Ureter (tissue), 1 donor: ENCODE measurements around the gene GLT6D1. TPM values are rescaled to one million over a fixed set of nuclear protein-coding genes. Genes with fewer than 3 reads are reported as not detected.

Experiments
- DNase-seq: peaks from one replicate; pipeline ENCODE4 v3.0.0-alpha.2; 2020; ENCODE audit warnings: low spot score
- total RNA-seq: library from RNA; stranded (reverse); gene quantifications from one replicate; pipeline ENCODE4 v1.2.4, GENCODE V29; 2023
- donor health status: DM: yes; HTN: yes; CAD: no.

Gene GLT6D1
- total RNA-seq, 1 donor from 2014 or later: not detected

- DNase-seq: no peak
Observed at GRCh38 chr9:135584934-135585333, 54.4 kb downstream of the GLT6D1 start.

- DNase-seq: no peak
Observed at GRCh38 chr9:135584371-135584770, 55.0 kb downstream of the GLT6D1 start.

DNA sequence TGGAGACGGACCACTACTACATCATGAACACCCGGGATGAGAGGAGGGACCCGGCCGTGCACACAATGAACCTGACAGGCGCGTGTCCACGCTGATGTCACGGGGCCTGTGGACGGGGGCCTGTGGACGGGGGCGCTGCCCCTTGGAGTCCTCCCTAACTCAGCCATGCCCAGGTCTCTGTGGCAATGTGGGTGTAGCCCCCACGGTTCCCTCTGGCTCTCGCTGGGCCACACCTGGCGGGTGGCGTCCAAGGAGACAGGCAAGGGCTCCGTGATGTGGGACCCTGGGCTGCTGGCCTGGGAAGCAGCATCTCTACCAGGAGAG lies 55.7 kb downstream of the GLT6D1 start:
- no peak for DNase-seq

GRCh38 chr9:135582966-135583687 lies 56.2 kb downstream of the GLT6D1 start:
- DNase-seq: no peak

DNA sequence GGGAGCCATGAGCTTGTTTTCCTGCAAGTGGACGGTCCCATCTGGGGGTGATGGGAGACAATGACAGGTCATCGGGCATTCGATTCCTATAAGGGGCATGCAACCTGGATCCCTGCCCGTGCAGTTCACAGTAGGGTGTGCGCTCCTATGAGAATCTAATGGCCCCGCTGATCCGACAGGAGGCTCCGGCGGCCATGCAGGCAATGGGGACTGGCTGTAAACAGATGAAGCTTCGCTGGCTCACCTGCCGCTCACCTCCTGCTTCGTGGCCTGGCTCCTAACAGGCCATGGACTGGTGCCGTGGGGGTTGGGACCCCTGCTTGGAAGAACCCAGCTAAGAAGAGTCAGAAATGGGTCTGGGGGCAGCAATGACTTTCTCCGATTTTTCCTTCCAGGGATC lies 56.8 kb downstream of the GLT6D1 start:
- DNase-seq: no peak

DNA sequence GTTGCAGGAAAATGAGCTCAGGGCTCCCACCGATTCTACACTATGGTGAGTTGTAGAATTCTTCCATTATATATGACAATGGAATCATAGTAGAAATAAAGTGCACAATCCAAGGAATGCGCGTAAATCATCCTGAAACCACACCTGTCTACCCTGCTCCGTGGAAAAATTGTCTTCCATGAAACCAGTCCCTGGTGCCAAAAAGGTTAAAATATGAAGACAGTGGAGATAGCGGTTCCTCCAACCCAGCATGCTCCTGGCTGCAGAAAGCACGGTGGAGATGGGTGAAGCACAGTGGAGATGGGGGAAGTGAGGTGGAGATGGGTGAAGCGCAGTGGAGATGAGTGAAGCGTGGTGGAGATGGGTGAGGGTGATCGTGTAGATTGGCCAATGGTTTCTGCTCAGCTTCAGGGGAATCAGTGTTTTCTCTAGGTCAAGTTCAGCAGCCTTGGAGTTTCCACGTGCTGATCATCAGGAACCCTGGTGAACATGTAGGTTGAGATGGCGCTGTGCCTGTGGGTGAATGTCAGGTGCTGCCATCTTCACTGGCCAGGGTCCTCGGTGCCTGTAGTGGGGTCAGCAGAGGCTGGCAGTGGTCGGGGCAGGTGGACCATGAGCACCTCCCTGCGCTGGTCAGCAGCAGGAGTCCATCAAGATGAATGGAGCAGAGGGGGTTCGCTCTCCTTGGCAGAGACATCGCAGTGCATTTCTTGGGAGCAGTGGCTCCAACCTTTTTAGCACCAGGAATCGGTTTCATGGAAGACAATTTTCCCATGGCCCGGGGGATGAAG lies 57.5 kb downstream of the GLT6D1 start:
- no peak for DNase-seq

DNA sequence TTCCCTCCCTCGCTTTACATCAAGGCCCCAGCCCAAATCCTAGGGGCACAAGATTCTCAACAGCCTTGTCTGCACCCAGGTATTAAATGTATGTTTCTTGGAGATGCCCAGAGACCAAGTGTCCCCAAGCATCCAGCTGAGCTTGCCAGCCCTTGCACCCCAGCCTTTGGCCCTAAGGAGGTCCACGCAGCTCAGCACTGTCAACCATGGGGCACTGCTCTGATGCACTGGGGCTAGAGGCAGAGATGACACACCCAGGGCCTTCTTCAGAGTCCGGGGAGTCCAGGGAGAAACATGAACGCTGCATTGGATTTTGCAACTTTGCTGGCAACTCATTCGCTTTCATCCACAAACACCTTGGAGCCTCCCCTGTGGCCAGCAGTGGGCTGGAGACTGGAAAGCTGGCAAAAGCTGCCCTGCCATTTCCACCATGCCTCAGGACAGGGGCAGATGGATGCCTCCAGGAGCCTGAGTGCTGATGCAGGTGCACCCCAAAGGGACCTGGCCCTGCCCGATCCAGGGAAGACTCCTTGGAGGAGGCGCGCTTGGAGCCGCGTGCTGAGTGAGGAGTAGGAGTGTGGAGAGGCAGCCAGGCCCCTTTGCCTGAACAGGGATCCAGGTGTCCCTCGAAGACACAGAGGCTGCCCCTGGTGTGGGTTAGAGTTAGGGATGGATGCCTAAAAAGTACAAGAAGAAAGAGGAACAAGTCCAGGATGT lies 58.5 kb downstream of the GLT6D1 start:
- no peak for DNase-seq

DNA sequence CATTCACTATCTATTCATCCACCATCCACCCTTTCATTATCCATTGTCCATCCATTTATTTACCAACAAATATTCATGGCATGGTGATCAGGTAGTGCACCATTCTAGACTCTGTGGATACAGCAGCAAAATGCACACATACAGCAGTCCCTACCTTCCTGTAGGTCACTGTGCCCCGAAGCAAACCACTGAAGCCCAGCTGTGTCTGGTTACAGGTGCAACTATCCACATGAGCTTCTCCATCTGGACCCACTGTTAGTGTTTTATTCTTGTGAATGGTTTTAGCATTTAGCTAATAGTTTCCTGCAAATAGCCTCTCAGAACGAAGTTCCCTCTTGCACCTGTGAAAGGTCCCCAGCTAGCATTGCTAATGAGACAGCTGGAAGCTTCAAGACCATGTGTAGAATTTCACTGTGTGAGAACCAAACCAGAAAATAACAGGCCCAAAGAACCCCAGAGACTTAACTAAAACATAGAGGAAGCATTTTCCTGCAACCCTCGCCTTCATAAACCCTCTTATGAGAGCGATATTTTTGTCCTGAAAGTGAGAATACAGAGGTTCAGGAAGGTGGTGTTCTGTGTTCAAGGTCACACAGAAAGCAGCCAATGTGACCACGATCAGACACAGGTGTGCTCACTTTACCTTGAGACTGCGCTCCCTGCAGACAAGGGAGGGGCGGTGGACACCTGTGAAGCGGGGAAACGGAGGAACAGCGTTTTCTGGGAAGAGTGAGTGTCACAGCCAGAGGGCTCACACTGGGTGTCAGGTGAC lies 59.3 kb downstream of the GLT6D1 start:
- DNase-seq: no peak

GRCh38 chr9:135579356-135579755 lies 60.0 kb downstream of the GLT6D1 start:
- DNase-seq: no peak

GRCh38 chr9:135577256-135577655 lies 62.1 kb downstream of the GLT6D1 start:
- no peak for DNase-seq

GRCh38 chr9:135575995-135576631 lies 63.2 kb downstream of the GLT6D1 start:
- no peak for DNase-seq

GRCh38 chr9:135574943-135575342 lies 64.4 kb downstream of the GLT6D1 start:
- peak; percentile 41 for DNase-seq

- no peak for DNase-seq
Observed at GRCh38 chr9:135574331-135574730, 65.0 kb downstream of the GLT6D1 start.

Other genes with a start within 250 kb of the GLT6D1 start
- 25.6 TPM for gene PPP1R26, start 159.8 kb downstream of the GLT6D1 start, total RNA-seq
- 34.5 TPM for gene MRPS2, start 138.9 kb downstream of the GLT6D1 start, total RNA-seq
- gene LCN1, start 118.1 kb downstream of the GLT6D1 start, total RNA-seq: not detected
- not detected for gene OBP2A, start 93.4 kb downstream of the GLT6D1 start, total RNA-seq
- not detected for gene PAEP, start 77.8 kb downstream of the GLT6D1 start, total RNA-seq
- not detected for gene LCN9, start 23.8 kb upstream of the GLT6D1 start, total RNA-seq
- gene SOHLH1, start 59.9 kb upstream of the GLT6D1 start, total RNA-seq: not detected
- 0.83 TPM for gene KCNT1, start 62.6 kb upstream of the GLT6D1 start, total RNA-seq